ENCODE results near the gene TRIM46. TPM values are rescaled to one million over a fixed set of nuclear protein-coding genes. Genes with fewer than 3 reads are reported as not detected.

Gene TRIM46
- total and polyA plus RNA-seq, 2 of the 13 experiments (the other 11 are each of a cell fraction or from before 2014, with no cell fraction given), result 0.04 to 0.09 TPM

DNA sequence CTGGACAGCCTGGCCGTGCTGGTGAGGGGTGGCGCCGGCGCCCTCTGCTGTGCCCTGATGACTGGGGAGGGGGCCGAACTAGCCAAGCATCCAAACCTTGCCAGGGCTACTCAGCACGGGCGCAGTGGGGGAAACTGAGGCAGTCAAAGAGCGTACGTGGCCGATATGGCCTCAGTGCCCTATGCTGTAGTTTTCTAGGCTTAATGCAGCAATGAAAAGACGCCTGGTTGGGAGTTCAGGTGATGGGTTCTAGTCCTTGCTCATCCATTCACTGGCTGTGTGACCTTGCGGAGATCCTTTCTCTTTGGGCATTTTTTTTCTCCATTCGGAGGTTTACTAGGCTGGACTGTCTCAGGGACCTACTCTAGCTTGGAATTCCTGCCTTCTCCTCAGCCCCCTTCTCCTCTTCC is 35.7 kb downstream of the TRIM46 start:
- H3K79me2 ChIP-seq (ENCODE audit: insufficient read depth, low read length), result peaks cover 13% of the 10 kb centered on the region
- peaks cover 0 to 9% of the 10 kb centered on the region in 2 experiments; a peak in 1 of 5 replicates for H3K27me3 ChIP-seq (ENCODE audit: control insufficient read depth in 1 of 2, insufficient read depth in 2 of 2, low read length in 2 of 2)
- no peaks in the 10 kb centered on the region for H4K20me1 ChIP-seq (ENCODE audit: insufficient read depth, low read length)
- FAIRE-seq, result peak; percentile 56
- peaks cover 29% of the 10 kb centered on the region for H3K4me1 ChIP-seq (ENCODE audit: insufficient read depth, low read length)
- H3K27ac ChIP-seq (ENCODE audit: extremely low read length, insufficient read depth, low read length), result peak overlapping the region; percentile 98
- no peak for ATAC-seq
- H3K9ac ChIP-seq (ENCODE audit: insufficient read depth, low read depth, low read length), result peak overlapping the region; percentile 100
- peak overlapping the region; percentile 96 to 99 (median 98) for H3K4me3 ChIP-seq (replicated peaks in 1 of 3; ENCODE audit: insufficient read depth in 1 of 3, low read depth in 2 of 3, low read length in 3 of 3)
- in situ Hi-C loops (cut with HindIII; ENCODE audit: extremely low pct_ligation_motif_present, low pct_unique_long_range_greater_than_20kb) (loop anchor here (10.0 kb wide), 1 partner anchor 385 kb away; no protein-coding TSS in a partner anchor), intact Hi-C loops (cut with micrococcal nuclease; ENCODE audit: unreplicated experiment) (loop anchor here (5.0 to 10.0 kb wide), 2 partner anchors 95 to 113 kb away; partner anchors contain the start of genes FDPS, PKLR and RUSC1)
- peaks cover 3 to 5% of the 10 kb centered on the region in 2 experiments; a peak in 3 of 5 replicates for H3K36me3 ChIP-seq (replicated peaks in 1 of 2; ENCODE audit: control insufficient read depth in 1 of 2, insufficient read depth in 2 of 2, low read length in 2 of 2)
- TSS peak; percentile 91 for BruUV-seq (replicated peaks)
- no peaks in the 10 kb centered on the region for H3K9me3 ChIP-seq (ENCODE audit: low read length)
- no peak for DNase-seq (ENCODE audit: low spot score)
- POLR2A ChIA-PET, result interaction anchor here (0.6 to 3.5 kb wide), 8 partner anchors 16 to 410 kb away, joined by 3 to 19 read pairs (median 3); partner anchors contain the start of genes FDPS and SCAMP3
- 12% methylated on average over 3 of the region's 13 CpGs for WGBS (ENCODE audit: low lambda C conversion rate)
- H2AFZ ChIP-seq (ENCODE audit: low read length), result no peak overlapping the region
- CTCF ChIA-PET (ENCODE audit: low intra/inter-chr PET ratio, low total read pairs), result no interaction called here
- H3K4me2 ChIP-seq (ENCODE audit: low read depth, low read length), result peak overlapping the region; percentile 100
- no peak for TF ChIP-seq ZNF766 (CRISPR knock-in tag; IDR thresholded peaks at IDR 0.05; ENCODE audit: borderline replicate concordance)
- TF ChIP-seq ASH2L (IDR thresholded peaks at IDR 0.05; ENCODE audit: insufficient read length, low read depth, low read length), result peak; percentile 78
- TF ChIP-seq, protein P1, sequence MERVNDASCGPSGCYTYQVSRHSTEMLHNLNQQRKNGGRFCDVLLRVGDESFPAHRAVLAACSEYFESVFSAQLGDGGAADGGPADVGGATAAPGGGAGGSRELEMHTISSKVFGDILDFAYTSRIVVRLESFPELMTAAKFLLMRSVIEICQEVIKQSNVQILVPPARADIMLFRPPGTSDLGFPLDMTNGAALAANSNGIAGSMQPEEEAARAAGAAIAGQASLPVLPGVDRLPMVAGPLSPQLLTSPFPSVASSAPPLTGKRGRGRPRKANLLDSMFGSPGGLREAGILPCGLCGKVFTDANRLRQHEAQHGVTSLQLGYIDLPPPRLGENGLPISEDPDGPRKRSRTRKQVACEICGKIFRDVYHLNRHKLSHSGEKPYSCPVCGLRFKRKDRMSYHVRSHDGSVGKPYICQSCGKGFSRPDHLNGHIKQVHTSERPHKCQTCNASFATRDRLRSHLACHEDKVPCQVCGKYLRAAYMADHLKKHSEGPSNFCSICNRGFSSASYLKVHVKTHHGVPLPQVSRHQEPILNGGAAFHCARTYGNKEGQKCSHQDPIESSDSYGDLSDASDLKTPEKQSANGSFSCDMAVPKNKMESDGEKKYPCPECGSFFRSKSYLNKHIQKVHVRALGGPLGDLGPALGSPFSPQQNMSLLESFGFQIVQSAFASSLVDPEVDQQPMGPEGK (CRISPR knock-in tag; IDR thresholded peaks at IDR 0.05), result no peak
- no peak for TF ChIP-seq ZNF224 (CRISPR knock-in tag; IDR thresholded peaks at IDR 0.05)
- TF ChIP-seq, protein P2, sequence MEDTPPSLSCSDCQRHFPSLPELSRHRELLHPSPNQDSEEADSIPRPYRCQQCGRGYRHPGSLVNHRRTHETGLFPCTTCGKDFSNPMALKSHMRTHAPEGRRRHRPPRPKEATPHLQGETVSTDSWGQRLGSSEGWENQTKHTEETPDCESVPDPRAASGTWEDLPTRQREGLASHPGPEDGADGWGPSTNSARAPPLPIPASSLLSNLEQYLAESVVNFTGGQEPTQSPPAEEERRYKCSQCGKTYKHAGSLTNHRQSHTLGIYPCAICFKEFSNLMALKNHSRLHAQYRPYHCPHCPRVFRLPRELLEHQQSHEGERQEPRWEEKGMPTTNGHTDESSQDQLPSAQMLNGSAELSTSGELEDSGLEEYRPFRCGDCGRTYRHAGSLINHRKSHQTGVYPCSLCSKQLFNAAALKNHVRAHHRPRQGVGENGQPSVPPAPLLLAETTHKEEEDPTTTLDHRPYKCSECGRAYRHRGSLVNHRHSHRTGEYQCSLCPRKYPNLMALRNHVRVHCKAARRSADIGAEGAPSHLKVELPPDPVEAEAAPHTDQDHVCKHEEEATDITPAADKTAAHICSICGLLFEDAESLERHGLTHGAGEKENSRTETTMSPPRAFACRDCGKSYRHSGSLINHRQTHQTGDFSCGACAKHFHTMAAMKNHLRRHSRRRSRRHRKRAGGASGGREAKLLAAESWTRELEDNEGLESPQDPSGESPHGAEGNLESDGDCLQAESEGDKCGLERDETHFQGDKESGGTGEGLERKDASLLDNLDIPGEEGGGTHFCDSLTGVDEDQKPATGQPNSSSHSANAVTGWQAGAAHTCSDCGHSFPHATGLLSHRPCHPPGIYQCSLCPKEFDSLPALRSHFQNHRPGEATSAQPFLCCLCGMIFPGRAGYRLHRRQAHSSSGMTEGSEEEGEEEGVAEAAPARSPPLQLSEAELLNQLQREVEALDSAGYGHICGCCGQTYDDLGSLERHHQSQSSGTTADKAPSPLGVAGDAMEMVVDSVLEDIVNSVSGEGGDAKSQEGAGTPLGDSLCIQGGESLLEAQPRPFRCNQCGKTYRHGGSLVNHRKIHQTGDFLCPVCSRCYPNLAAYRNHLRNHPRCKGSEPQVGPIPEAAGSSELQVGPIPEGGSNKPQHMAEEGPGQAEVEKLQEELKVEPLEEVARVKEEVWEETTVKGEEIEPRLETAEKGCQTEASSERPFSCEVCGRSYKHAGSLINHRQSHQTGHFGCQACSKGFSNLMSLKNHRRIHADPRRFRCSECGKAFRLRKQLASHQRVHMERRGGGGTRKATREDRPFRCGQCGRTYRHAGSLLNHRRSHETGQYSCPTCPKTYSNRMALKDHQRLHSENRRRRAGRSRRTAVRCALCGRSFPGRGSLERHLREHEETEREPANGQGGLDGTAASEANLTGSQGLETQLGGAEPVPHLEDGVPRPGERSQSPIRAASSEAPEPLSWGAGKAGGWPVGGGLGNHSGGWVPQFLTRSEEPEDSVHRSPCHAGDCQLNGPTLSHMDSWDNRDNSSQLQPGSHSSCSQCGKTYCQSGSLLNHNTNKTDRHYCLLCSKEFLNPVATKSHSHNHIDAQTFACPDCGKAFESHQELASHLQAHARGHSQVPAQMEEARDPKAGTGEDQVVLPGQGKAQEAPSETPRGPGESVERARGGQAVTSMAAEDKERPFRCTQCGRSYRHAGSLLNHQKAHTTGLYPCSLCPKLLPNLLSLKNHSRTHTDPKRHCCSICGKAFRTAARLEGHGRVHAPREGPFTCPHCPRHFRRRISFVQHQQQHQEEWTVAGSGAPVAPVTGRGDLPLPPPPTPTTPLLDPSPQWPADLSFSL (CRISPR knock-in tag; IDR thresholded peaks at IDR 0.05), result 0 out of 2 replicates have a peak, but pooled peaks have one; percentile 47
- TF ChIP-seq, protein P3, sequence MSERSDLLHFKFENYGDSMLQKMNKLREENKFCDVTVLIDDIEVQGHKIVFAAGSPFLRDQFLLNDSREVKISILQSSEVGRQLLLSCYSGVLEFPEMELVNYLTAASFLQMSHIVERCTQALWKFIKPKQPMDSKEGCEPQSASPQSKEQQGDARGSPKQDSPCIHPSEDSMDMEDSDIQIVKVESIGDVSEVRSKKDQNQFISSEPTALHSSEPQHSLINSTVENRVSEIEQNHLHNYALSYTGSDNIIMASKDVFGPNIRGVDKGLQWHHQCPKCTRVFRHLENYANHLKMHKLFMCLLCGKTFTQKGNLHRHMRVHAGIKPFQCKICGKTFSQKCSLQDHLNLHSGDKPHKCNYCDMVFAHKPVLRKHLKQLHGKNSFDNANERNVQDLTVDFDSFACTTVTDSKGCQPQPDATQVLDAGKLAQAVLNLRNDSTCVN (CRISPR knock-in tag; IDR thresholded peaks at IDR 0.05; ENCODE audit: borderline replicate concordance), result no peak
- TF ChIP-seq POLR2AphosphoS2 (IDR thresholded peaks at IDR 0.05; ENCODE audit: low read depth, low read length), result no peak
- TF ChIP-seq, protein P4, sequence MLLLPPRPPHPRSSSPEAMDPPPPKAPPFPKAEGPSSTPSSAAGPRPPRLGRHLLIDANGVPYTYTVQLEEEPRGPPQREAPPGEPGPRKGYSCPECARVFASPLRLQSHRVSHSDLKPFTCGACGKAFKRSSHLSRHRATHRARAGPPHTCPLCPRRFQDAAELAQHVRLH (CRISPR knock-in tag; IDR thresholded peaks at IDR 0.05; ENCODE audit: borderline replicate concordance, low read depth), result peak; percentile 65; the same call in 1 of the 2 replicates
- TF ChIP-seq SRSF1 (optimal IDR thresholded peaks at IDR 0.05; ENCODE audit: low read depth, low read length), result no peak
- no peak for TF ChIP-seq ZNF788 (CRISPR knock-in tag; IDR thresholded peaks at IDR 0.05; ENCODE audit: borderline replicate concordance)
- no peak for TF ChIP-seq ZNF670 (CRISPR knock-in tag; IDR thresholded peaks at IDR 0.05; ENCODE audit: borderline replicate concordance)
- TF ChIP-seq ZNF235 (CRISPR knock-in tag; IDR thresholded peaks at IDR 0.05; ENCODE audit: borderline replicate concordance), result no peak
- no peak for TF ChIP-seq PHF21A (CRISPR knock-in tag; IDR thresholded peaks at IDR 0.05)
- no peak for TF ChIP-seq MTF2 (CRISPR knock-in tag; IDR thresholded peaks at IDR 0.05; ENCODE audit: borderline replicate concordance)
